HCT116 (cell line): ENCODE measurements around the gene HGS. TPM values are rescaled to one million over a fixed set of nuclear protein-coding genes. Genes with fewer than 3 reads are reported as not detected.

Experiments
- ATAC-seq: fragments of 200-7000 bp; cut with Tn5 transposase; 2 replicates; pipeline ENCODE4 v1.9.1; 2020; ENCODE audit warnings: mild to moderate bottlenecking, moderate library complexity
- BruUV-seq: library from RNA; stranded (reverse); fragments of 400-500 nt; replicated peaks from 2 replicates; lab custom pipeline; 2021; lab: Mats Ljungman, UMichigan
- CTCF ChIA-PET: fragments of 300-600 bp; sonication (Branson Sonifier 250); formaldehyde crosslinking; loops from one replicate; lab custom pipeline; 2021; ENCODE audit warnings: antibody characterized with exemption; lab: Charles Lee
- POLR2A ChIA-PET: fragments of 300-600, 350-600 bp; sonication (Branson Sonifier 250); formaldehyde crosslinking; loops from one replicate; lab custom pipeline; 2021; ENCODE audit warnings: antibody characterized with exemption; lab: Charles Lee
- RAD21 ChIA-PET, 2 experiments: fragments of 300-600 bp; sonication (Branson Sonifier 250); formaldehyde crosslinking; loops; one replicate each; lab custom pipeline; 2023; ENCODE audit warnings: low total read pairs in 2 of 2; ENCODE audit not compliant: uncharacterized antibody in 2 of 2, unreplicated experiment in 2 of 2, low non-redundant PET in 1 of 2; lab: Charles Lee
- DNase-seq: peaks from one replicate; pipeline ENCODE4 v3.0.0-alpha.2; 2010; ENCODE audit warnings: low read depth, low spot score
- H2AFZ ChIP-seq: fragments of 200-600 bp; shearing (Covaris generic), sonication (generic); 2 replicates; pipeline ENCODE4 v1.6.1; 2017; ENCODE audit warnings: low read depth, mixed run types, mixed read lengths, antibody characterized with exemption, low read length; ENCODE audit not compliant: poor library complexity, severe bottlenecking
- H3K27ac ChIP-seq: 2 replicates; pipeline ENCODE4 v1.5.1; 2012; ENCODE audit warnings: low read depth, low read length
- H3K27me3 ChIP-seq: fragments of 200-600 bp; sonication (generic); 2 replicates; pipeline ENCODE4 v1.6.1; 2016; ENCODE audit warnings: mixed run types, low read length, mixed read lengths; ENCODE audit not compliant: insufficient read depth
- H3K36me3 ChIP-seq, 2 experiments: fragments of 200-500 bp in 1 of 2; fragments of 200-600 bp in 1 of 2; sonication (Bioruptor generic) in 1 of 2; sonication (generic) in 1 of 2; 2 replicates each; pipeline versions ENCODE4 v1.5.1 to v1.6.1; 2014 to 2016; ENCODE audit warnings: low read length in 2 of 2, inconsistent platforms in 1 of 2, mixed read lengths in 1 of 2, mixed run types in 1 of 2; ENCODE audit not compliant: insufficient read depth in 2 of 2, control insufficient read depth in 1 of 2
- H3K4me1 ChIP-seq, 2 experiments: fragments of 200-600 bp in 1 of 2; sonication (generic) in 1 of 2; 2 replicates each; pipeline versions ENCODE4 v1.5.1 to v1.6.1; 2012 to 2017; ENCODE audit warnings: low read length in 2 of 2, inconsistent platforms in 1 of 2, mild to moderate bottlenecking in 1 of 2, mixed read lengths in 1 of 2, mixed run types in 1 of 2, moderate library complexity in 1 of 2; ENCODE audit not compliant: insufficient read depth in 2 of 2, control insufficient read depth in 1 of 2
- H3K4me2 ChIP-seq: fragments of 200-600 bp; sonication (generic); 2 replicates; pipeline ENCODE4 v1.6.1; 2017; ENCODE audit warnings: mixed run types, low read length, mixed read lengths
- H3K4me3 ChIP-seq, 2 experiments: fragments of 200-600 bp in 1 of 2; sonication (generic) in 1 of 2; replicated peaks in 1 of 2; 2 replicates each; pipeline ENCODE4 v1.5.1; 2011 to 2016; ENCODE audit warnings: low read length in 2 of 2, control low read depth in 1 of 2, low read depth in 1 of 2, mild to moderate bottlenecking in 1 of 2, mixed read lengths in 1 of 2, mixed run types in 1 of 2
- H3K79me2 ChIP-seq: fragments of 200-600 bp; sonication (generic); 2 replicates; pipeline ENCODE4 v1.6.1; 2017; ENCODE audit warnings: mild to moderate bottlenecking, mixed run types, low read length, moderate library complexity, mixed read lengths; ENCODE audit not compliant: insufficient read depth
- H3K9ac ChIP-seq: fragments of 200-600 bp; sonication (generic); 2 replicates; pipeline ENCODE4 v1.6.1; 2016; ENCODE audit warnings: low read length, mixed read lengths
- H3K9me2 ChIP-seq: fragments of 200-600 bp; sonication (generic), shearing (Covaris generic); 2 replicates; pipeline ENCODE4 v1.6.1; 2017; ENCODE audit warnings: mixed run types, mild to moderate bottlenecking, moderate library complexity; ENCODE audit not compliant: insufficient read depth
- H3K9me3 ChIP-seq, 2 experiments: fragments of 200-500 bp in 1 of 2; fragments of 200-600 bp in 1 of 2; sonication (Bioruptor generic) in 1 of 2; sonication (generic) in 1 of 2; 2 replicates each; pipeline ENCODE4 v1.6.1; 2014 to 2017; ENCODE audit warnings: low read length in 2 of 2, mixed read lengths in 2 of 2, inconsistent platforms in 1 of 2, low read depth in 1 of 2, mild to moderate bottlenecking in 1 of 2, mixed run types in 1 of 2, moderate library complexity in 1 of 2; ENCODE audit not compliant: control insufficient read depth in 1 of 2, insufficient read depth in 1 of 2
- H4K20me1 ChIP-seq: fragments of 200-600 bp; sonication (generic), shearing (Covaris generic); 2 replicates; pipeline ENCODE4 v1.6.1; 2017; ENCODE audit warnings: mixed run types, mild to moderate bottlenecking, moderate library complexity; ENCODE audit not compliant: insufficient read depth
- CBX3 ChIP-seq: IDR thresholded peaks from 2 replicates; pipeline ENCODE4 v1.6.1; 2012; ENCODE audit warnings: low read depth
- CTCF ChIP-seq, 3 experiments: fragments of 200-600 bp in 1 of 3; sonication (generic) in 1 of 3; IDR thresholded peaks in 2 of 3; conservative IDR thresholded peaks in 1 of 3; 2 replicates each; pipeline ENCODE4 v1.5.1; 2012 to 2017; ENCODE audit warnings: low read depth in 2 of 3, low read length in 2 of 3, antibody characterized with exemption in 1 of 3, borderline replicate concordance in 1 of 3, control low read depth in 1 of 3, mild to moderate bottlenecking in 1 of 3, mixed read lengths in 1 of 3, mixed run types in 1 of 3, moderate library complexity in 1 of 3; ENCODE audit not compliant: insufficient read depth in 1 of 3
- JUND ChIP-seq: IDR thresholded peaks from 2 replicates; pipeline ENCODE4 v1.6.1; 2012
- MAX ChIP-seq: IDR thresholded peaks from 2 replicates; pipeline ENCODE4 v1.6.1; 2012
- TCF7L2 ChIP-seq: IDR thresholded peaks from 2 replicates; pipeline ENCODE4 v1.7.0; 2011; ENCODE audit warnings: borderline replicate concordance, inconsistent platforms; ENCODE audit not compliant: insufficient read depth, insufficient read length; ENCODE audit errors: extremely low read depth
- YY1 ChIP-seq: IDR thresholded peaks from 2 replicates; pipeline ENCODE4 v1.6.1; 2011; ENCODE audit warnings: low read length, low read depth, moderate library complexity, mild to moderate bottlenecking; ENCODE audit not compliant: insufficient replicate concordance; ENCODE audit errors: extremely low read depth
- ZBTB33 ChIP-seq: IDR thresholded peaks from 2 replicates; pipeline ENCODE4 v1.6.1; 2011; ENCODE audit warnings: mild to moderate bottlenecking, low read length, moderate library complexity; ENCODE audit not compliant: insufficient replicate concordance; ENCODE audit errors: extremely low read depth
- ZFX ChIP-seq: fragments of 450-650 bp; IDR thresholded peaks from 2 replicates; pipeline ENCODE4 v1.6.1; 2017
- ZNF274 ChIP-seq: fragments of 200-500 bp; sonication (Bioruptor generic); IDR thresholded peaks from 2 replicates; pipeline ENCODE4 v1.6.1; 2014; ENCODE audit warnings: mild to moderate bottlenecking, low read depth, low read length, inconsistent platforms
- intact Hi-C: fragments of 100-400 bp; cut with micrococcal nuclease; formaldehyde crosslinking; loops from 2 replicates; pipeline ENCODE4 v1.10.0; 2022
- total RNA-seq: library from RNA; stranded (reverse); gene quantifications from one replicate; pipeline ENCODE4 v1.2.1, GENCODE V29; 2021; ENCODE audit not compliant: unreplicated experiment

HGS gene
- total RNA-seq, 1 experiment from 2014 or later: 231 TPM

- TF ChIP-seq ZFX: no peak
- no peak for TF ChIP-seq MAX
- TF ChIP-seq CTCF (IDR thresholded peaks at IDR 0.05 in 2 of 3, conservative IDR thresholded peaks at IDR 0.05 in 1 of 3; ENCODE audit: borderline replicate concordance in 1 of 3, insufficient read depth in 1 of 3, low read depth in 2 of 3, low read length in 2 of 3): no peak
- no peak for TF ChIP-seq YY1
- TF ChIP-seq CBX3: no peak
- TF ChIP-seq ZBTB33: no peak
- no peak for TF ChIP-seq TCF7L2
- no peak for TF ChIP-seq ZNF274
- no peak for TF ChIP-seq JUND
- no TSS peak for BruUV-seq
- ChIA-PET RAD21 (no interaction called here), CTCF (no interaction called here), POLR2A (no interaction called here)
- ATAC-seq (no peak), DNase-seq (no peak)
- Histone ChIP-seq H3K9ac (no peak overlapping the region), H3K9me2 (no peaks in the 10 kb centered on the region), H3K4me3 (no peak overlapping the region), H3K9me3 (no peaks in the 10 kb centered on the region), H3K4me1 (peaks cover 24 to 27% of the 10 kb centered on the region in 2 experiments), H3K27ac (no peak overlapping the region), H4K20me1 (no peaks in the 10 kb centered on the region), H2AFZ (no peak overlapping the region), H3K4me2 (no peak overlapping the region), H3K79me2 (peaks cover 34% of the 10 kb centered on the region), H3K36me3 (peaks cover 3 to 5% of the 10 kb centered on the region in 2 experiments; a peak in 3 of 4 replicates), H3K27me3 (no peaks in the 10 kb centered on the region)
- intact Hi-C loops: no loop called here
Measured at GRCh38 chr17:81717049-81717765, 33.4 kb downstream of the HGS start.
